IgD-negative memory B cell (primary cell): ENCODE results near the gene TMEM144. TPM values are rescaled to one million over a fixed set of nuclear protein-coding genes. Genes with fewer than 3 reads are reported as not detected.
"Not testable (repeated sequence)": the region's sequence is repeated elsewhere in the genome, so short reads cannot be mapped to it uniquely, and the experiment has no call there.

Experiments used
- H3K27ac Mint-ChIP-seq, 3 donors: one replicate each; pipeline ENCODE4 v1.8.0; 2020 to 2022; ENCODE audit warnings: mild to moderate bottlenecking in 3 of 3, mixed read lengths in 3 of 3, moderate library complexity in 1 of 3
- H3K27me3 Mint-ChIP-seq: one replicate; pipeline ENCODE4 v1.8.0; 2021; ENCODE audit warnings: mixed read lengths
- H3K36me3 Mint-ChIP-seq: one replicate; pipeline ENCODE4 v1.8.0; 2020; ENCODE audit warnings: mild to moderate bottlenecking, mixed read lengths
- H3K4me1 Mint-ChIP-seq, 3 donors: one replicate each; pipeline ENCODE4 v1.8.0; 2020 to 2022; ENCODE audit warnings: mixed read lengths in 3 of 3, mild to moderate bottlenecking in 1 of 3
- H3K4me3 Mint-ChIP-seq, 4 donors: one replicate each; pipeline ENCODE4 v1.8.0; 2020 to 2022; ENCODE audit warnings: mild to moderate bottlenecking in 4 of 4, mixed read lengths in 4 of 4, moderate library complexity in 3 of 4
- H3K9me3 Mint-ChIP-seq, 3 donors: one replicate each; pipeline ENCODE4 v1.8.0; 2020 to 2021; ENCODE audit warnings: mixed read lengths in 3 of 3, mild to moderate bottlenecking in 1 of 3
- polyA plus RNA-seq: library from polyadenylated mRNA; unstranded; fragments of 300-500 nt; fragmentation: Illumina TruSeq; gene quantifications from one replicate; pipeline ENCODE4 v1.2.3, GENCODE V29; 2021

The TMEM144 gene
- polyA plus RNA-seq, 1 donor from 2014 or later = not detected

DNA sequence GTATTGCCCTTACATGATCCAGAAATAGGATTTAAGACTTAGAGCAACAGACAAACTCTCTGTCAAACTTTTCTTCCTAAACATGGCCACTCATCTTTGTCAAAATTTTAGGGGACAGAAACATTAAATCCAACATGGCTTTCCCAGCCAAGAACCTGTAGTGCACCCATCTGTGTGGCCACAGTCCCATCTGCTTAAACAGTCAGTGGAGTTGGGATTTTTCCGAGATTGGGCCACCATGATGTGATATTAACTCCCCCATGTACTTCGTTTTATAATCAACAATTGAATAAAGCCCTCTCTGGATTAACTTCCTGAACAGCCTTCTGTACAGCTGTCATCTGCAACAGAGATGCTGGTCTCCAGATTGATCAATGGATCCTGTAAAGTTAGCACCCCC is 28.9 kb downstream of the TMEM144 start:
- H3K4me3 Mint-ChIP-seq = no peak overlapping the region
- no peaks in the 10 kb centered on the region for H3K4me1 Mint-ChIP-seq
- no peaks in the 10 kb centered on the region for H3K9me3 Mint-ChIP-seq
- H3K27ac Mint-ChIP-seq = no peak overlapping the region
- H3K36me3 Mint-ChIP-seq = no peaks in the 10 kb centered on the region
- no peaks in the 10 kb centered on the region for H3K27me3 Mint-ChIP-seq

DNA sequence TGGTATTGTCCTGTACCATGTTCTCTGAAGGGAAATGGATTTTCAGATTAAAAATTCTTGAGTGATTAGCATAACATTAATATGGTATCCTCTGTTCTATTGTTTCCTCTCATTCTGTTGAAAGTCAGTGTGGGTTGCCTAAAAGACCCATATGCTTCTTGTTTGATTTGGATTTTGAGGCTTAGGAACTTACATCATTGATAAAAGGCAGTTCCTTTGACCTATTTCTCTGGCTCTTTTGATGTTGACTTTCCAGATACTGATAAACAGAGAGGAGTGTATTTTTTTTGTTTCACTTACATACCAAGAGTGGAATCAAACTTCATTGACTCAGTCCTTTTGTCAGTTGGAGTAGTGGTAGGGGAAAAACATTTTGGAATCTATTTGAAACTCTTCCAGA is 32.8 kb downstream of the TMEM144 start:
- H3K4me3 Mint-ChIP-seq = no peak overlapping the region
- H3K4me1 Mint-ChIP-seq = no peaks in the 10 kb centered on the region
- no peaks in the 10 kb centered on the region for H3K36me3 Mint-ChIP-seq
- no peak overlapping the region for H3K27ac Mint-ChIP-seq
- H3K27me3 Mint-ChIP-seq = peaks cover 2% of the 10 kb centered on the region
- H3K9me3 Mint-ChIP-seq = no peaks in the 10 kb centered on the region

DNA sequence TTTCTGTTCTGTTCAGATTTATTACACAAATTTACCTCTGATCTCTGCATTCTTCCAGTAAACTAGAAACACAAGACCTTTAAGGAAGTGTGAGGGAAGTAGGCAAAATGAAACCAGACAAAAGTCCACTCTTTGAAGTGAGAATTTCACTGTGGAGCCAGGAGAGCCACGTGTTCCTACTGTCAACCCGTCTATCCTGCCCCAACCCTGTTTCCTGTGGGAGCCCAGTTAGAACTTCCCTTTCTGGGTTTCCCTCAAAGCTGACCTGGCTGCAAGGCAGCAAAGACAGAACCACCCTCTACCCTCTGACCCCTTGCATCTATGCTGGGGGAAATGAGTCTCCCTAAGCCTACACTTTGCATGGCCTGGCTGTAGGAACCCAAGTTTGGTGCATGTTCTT is 40.0 kb downstream of the TMEM144 start:
- H3K9me3 Mint-ChIP-seq = no peaks in the 10 kb centered on the region
- no peaks in the 10 kb centered on the region for H3K36me3 Mint-ChIP-seq

DNA sequence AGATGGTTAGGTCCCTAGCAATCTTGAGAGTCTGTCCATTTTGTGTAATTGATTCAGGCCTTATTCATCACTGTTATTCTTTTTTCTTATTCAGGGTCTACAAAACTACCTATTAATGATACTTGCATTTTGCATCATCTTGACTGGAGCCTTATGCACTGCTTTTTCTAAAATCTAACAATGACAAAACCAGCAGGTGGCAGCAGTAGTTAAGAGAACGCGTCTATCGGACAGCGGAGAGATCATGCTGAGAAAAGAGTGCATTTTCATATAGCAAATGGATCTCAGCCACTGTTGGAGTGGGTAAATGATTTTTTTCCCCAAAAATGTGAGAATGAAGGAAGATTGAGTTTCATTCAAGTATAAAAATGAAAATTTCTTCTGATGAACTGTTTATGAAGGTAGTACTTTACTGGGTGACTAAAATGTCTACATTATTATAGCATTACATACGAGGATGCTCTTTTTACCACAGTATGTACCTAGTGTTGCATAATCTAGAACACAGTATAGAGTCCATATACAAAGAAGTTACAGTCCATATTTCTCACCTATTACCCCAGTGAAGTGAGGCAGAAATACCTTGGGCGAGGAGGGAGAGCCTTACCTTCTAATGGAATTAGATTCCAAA is 43.2 kb downstream of the TMEM144 start:
- no peak overlapping the region for H3K27ac Mint-ChIP-seq
- H3K4me1 Mint-ChIP-seq = peaks cover 0 to 5% (median 0%) of the 10 kb centered on the region in 3 donors
- no peak overlapping the region for H3K4me3 Mint-ChIP-seq
- no peaks in the 10 kb centered on the region for H3K36me3 Mint-ChIP-seq
- H3K9me3 Mint-ChIP-seq = no peaks in the 10 kb centered on the region
- H3K27me3 Mint-ChIP-seq = peaks cover 5% of the 10 kb centered on the region

More for the DNA sequence above, 40.0 kb downstream of the TMEM144 start:
- Mint-ChIP-seq H3K27me3 (peaks cover 5% of the 10 kb centered on the region), H3K27ac (no peak overlapping the region), H3K4me1 (peaks cover 0 to 5% (median 0%) of the 10 kb centered on the region in 3 donors), H3K4me3 (no peak overlapping the region)

DNA sequence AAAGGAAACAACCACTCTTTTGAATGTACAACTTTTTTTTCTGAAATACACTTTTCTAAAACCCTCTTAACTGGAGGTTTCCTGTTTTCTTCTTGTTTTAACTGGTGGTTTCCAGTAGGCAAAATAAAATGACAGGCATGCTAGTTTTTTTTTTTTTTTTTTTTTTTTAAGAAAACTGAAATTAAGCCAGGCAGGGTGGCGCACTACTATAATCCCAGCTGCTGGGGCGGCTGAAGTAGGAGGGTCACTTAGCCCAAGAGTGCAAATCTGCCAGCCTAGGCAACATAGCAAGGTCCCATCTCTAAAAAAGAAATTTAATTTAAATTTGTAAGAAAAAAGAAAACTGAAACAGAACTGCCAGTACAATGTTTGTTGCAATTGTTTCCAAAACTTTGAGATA is 44.0 kb downstream of the TMEM144 start:
- Mint-ChIP-seq H3K36me3 (no peaks in the 10 kb centered on the region), H3K27me3 (peaks cover 6% of the 10 kb centered on the region), H3K9me3 (no peaks in the 10 kb centered on the region), H3K4me1 (peaks cover 0 to 5% (median 0%) of the 10 kb centered on the region in 3 donors), H3K4me3 (no peak overlapping the region), H3K27ac (no peak overlapping the region)

DNA sequence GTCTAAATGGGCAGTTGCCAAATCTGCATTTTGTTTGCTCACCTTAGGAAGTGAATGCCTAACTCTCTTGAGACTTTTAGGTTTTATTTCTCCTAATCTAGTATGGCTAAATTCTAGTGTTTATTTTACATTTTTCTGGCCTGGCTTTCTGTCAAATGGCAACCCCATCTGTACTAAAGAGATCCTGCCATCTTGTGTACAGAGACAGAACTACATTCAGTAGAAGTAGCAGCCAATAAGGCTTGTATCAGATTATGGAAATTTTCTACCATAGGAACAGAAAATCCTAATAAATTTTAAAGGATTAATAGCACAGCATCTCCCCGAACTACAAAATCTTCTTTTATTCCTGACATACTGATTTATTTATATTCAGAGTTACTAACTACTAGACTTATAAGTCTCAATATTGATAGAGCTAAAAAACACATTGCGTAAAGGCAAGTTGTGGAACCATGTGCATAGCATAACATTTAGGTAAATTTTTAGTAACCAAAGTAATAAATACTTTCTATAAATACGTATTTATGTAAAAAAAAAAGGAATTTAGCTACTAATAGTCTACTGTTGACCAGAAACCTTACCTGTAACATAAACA is 45.5 kb downstream of the TMEM144 start:
- Mint-ChIP-seq H3K9me3 (no peaks in the 10 kb centered on the region), H3K4me3 (no peak overlapping the region), H3K4me1 (peaks cover 0 to 5% (median 0%) of the 10 kb centered on the region in 3 donors), H3K36me3 (no peaks in the 10 kb centered on the region), H3K27ac (no peak overlapping the region), H3K27me3 (peaks cover 6% of the 10 kb centered on the region)

DNA sequence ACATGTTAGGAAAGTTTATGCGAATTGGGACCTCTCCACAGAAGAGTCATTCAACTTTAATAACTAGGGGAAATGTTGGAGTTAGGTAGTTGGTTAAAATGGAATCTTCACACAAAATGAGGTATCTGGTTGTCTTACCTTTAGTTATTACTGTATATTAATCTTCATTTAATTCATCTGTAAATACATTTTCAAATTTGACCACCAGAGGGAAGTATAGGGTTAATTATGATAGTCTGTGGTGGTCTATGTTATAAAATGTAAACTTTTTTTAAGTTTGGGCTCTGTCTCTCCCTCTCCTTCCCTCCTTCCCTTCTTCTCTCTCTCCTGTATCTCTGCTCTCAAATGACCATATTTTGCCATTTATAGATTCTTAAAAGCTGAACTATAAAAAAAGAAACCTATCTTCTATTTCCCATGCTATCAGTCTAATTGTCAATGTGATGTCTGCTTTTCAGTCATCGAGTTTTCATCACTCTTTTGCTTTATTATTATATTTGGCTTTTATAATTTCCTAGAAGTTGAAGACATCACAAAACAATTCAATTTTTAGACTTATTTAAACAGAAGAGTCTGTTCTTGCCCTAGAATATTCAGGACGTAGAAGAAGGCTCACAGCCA is 49.8 kb downstream of the TMEM144 start:
- Mint-ChIP-seq H3K9me3 (no peaks in the 10 kb centered on the region), H3K4me1 (no peaks in the 10 kb centered on the region), H3K27ac (no peak overlapping the region), H3K4me3 (no peak overlapping the region), H3K36me3 (no peaks in the 10 kb centered on the region), H3K27me3 (peaks cover 1% of the 10 kb centered on the region)

DNA sequence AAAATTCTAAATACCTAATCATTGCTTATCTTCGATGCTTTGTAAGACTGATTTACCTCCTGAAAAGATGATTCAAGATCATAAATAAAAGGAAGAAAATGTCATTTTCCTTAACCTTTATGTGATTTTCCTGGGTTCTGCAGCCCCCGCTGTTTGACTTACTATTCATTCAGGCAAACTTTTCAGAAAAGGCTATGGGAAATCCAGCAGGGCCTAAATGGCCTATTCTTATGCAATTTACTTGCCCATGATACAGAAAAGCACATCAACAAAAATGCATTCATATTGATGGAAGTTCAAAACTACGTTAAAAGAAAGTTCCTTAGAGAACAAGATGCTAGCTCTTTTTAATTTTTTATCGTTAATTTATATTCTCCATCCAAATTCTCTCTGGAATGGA is 51.2 kb downstream of the TMEM144 start:
- H3K36me3 Mint-ChIP-seq = no peaks in the 10 kb centered on the region

DNA sequence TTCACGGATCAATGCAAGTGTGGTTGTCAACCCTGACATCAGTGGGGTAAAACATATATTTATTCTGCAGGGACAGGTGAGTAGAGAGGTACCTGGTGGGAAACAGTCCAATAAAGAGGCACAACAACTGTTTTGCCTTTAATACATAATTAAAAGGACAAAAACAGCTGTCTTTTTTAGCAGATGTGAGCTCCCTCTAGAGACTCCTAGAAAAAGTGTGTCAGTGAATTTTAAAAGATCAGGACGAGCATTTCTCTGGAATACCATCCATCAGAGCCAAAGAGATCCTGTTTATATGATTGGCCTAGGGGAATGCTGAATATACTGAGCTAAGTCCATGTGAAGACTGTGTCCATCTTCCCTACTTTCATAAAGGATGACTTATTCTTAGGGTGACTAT is 58.3 kb downstream of the TMEM144 start:
- H3K4me3 Mint-ChIP-seq = no peak overlapping the region

More for the DNA sequence above, 51.2 kb downstream of the TMEM144 start:
- H3K9me3 Mint-ChIP-seq = no peaks in the 10 kb centered on the region
- peaks cover 1% of the 10 kb centered on the region for H3K27me3 Mint-ChIP-seq
- no peak overlapping the region for H3K4me3 Mint-ChIP-seq
- H3K27ac Mint-ChIP-seq = no peak overlapping the region
- no peaks in the 10 kb centered on the region for H3K4me1 Mint-ChIP-seq

DNA sequence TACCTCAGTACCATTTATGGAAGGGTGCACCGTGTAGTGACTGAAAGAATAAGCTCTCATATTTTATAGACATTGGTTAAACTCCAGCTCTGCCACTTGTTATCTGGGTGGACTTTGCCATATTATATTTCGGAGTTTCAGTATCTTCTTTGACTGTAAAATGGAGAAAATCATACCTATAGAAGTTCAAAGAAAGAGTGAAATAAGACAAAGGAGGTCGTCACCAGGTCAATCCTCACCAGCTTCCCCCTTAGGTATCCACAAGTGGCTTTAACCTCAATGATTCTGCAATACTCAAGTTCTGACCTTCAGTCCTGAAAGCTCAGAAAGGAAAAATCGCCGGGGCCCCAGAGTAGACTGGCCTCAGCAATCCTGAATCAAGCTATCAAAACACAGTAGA is 64.3 kb downstream of the TMEM144 start:
- H3K4me1 Mint-ChIP-seq = no peaks in the 10 kb centered on the region
- no peak overlapping the region for H3K27ac Mint-ChIP-seq
- H3K36me3 Mint-ChIP-seq = no peaks in the 10 kb centered on the region
- no peak overlapping the region for H3K4me3 Mint-ChIP-seq
- peaks cover 2% of the 10 kb centered on the region for H3K27me3 Mint-ChIP-seq
- no peaks in the 10 kb centered on the region for H3K9me3 Mint-ChIP-seq

More for the DNA sequence above, 58.3 kb downstream of the TMEM144 start:
- H3K36me3 Mint-ChIP-seq = no peaks in the 10 kb centered on the region
- H3K9me3 Mint-ChIP-seq = no peaks in the 10 kb centered on the region
- no peak overlapping the region for H3K27ac Mint-ChIP-seq
- no peaks in the 10 kb centered on the region for H3K27me3 Mint-ChIP-seq
- no peaks in the 10 kb centered on the region for H3K4me1 Mint-ChIP-seq

DNA sequence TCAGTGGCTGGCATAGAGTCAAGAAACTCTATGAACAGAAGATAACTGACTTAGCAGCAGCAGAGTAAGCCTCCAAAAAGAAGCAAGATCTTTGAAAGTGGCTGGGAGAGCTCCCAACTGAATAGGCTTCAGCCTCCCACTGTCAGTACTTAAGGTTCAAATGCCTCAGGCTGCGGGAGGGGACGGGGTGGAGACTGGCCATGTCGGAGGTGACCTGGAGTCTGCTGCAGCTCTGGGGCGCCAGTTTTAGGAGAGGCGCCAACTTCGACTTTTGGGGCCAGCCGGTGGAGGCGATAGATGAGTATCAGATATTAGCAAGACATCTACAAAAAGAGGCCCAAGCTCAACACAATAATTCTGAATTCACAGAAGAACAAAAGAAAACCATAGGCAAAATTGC is 67.3 kb downstream of the TMEM144 start:
- Mint-ChIP-seq H3K4me3 (no peak overlapping the region), H3K27ac (no peak overlapping the region), H3K9me3 (no peaks in the 10 kb centered on the region), H3K36me3 (no peaks in the 10 kb centered on the region), H3K4me1 (no peaks in the 10 kb centered on the region), H3K27me3 (peaks cover 2% of the 10 kb centered on the region)

DNA sequence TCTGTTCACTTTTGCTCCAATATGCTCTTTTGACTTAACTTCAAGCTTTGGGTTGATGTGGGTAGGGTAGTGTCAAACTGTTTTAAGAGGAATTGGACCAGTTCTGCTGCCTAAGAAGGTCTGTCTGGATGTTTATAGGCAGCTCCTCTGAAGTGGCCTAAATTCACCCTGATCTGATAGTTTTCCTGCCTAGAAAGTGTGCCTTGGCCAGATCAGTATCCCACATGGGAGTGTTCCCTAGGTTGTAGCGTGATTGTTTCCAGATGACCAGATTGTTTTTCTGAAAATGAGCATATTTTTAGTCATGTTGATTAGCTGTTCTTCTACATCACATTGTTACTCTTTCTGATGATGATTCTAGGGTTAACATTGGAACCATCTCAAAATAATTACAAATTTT is 68.8 kb downstream of the TMEM144 start:
- H3K27me3 Mint-ChIP-seq, H3K4me1 Mint-ChIP-seq, H3K4me3 Mint-ChIP-seq, H3K27ac Mint-ChIP-seq, H3K36me3 Mint-ChIP-seq, H3K9me3 Mint-ChIP-seq: not testable (repeated sequence)

DNA sequence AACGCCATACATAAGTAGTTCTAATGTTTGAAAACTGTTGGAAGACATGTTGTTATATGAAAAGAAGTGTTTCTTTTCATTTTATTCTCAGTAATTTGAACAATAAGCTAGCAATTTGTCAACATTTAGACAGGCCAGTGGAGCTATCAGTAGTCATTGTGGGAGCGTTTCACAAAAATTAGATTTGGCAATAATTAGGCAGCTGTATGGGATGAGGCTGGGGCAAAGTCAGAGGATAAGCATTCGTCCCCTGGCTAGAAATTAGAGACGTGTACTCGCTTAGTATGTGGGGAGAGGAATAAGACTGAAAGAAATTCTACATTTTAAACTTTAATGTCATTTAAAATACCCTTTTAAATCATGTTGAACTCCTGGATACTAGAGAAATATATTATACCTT is 70.6 kb downstream of the TMEM144 start:
- no peaks in the 10 kb centered on the region for H3K4me1 Mint-ChIP-seq
- H3K36me3 Mint-ChIP-seq = no peaks in the 10 kb centered on the region
- H3K27me3 Mint-ChIP-seq = peaks cover 2% of the 10 kb centered on the region
- no peak overlapping the region for H3K4me3 Mint-ChIP-seq
- H3K27ac Mint-ChIP-seq = no peak overlapping the region
- no peaks in the 10 kb centered on the region for H3K9me3 Mint-ChIP-seq

DNA sequence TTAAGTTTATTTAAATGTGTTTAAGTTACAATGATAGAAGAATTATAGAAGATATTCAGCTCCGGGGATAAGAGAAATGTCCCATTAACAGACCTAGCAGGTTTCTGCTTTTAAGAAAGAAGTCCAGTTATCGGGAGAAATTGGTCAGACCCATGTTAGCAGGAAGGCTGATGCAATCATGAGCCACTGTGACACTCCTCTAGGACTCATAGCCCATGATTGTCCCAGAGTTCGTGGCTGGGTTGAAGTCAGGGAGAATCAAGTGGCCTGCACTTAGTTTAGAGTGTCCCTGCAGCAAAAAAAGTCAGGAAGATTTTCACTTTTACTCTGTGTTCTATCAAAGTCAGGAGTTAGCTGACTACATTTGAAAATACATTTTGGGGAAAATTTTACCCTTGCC is 72.0 kb downstream of the TMEM144 start:
- H3K36me3 Mint-ChIP-seq = no peaks in the 10 kb centered on the region
- H3K27me3 Mint-ChIP-seq = no peaks in the 10 kb centered on the region
- H3K9me3 Mint-ChIP-seq = no peaks in the 10 kb centered on the region
- no peak overlapping the region for H3K4me3 Mint-ChIP-seq
- no peaks in the 10 kb centered on the region for H3K4me1 Mint-ChIP-seq
- no peak overlapping the region for H3K27ac Mint-ChIP-seq

DNA sequence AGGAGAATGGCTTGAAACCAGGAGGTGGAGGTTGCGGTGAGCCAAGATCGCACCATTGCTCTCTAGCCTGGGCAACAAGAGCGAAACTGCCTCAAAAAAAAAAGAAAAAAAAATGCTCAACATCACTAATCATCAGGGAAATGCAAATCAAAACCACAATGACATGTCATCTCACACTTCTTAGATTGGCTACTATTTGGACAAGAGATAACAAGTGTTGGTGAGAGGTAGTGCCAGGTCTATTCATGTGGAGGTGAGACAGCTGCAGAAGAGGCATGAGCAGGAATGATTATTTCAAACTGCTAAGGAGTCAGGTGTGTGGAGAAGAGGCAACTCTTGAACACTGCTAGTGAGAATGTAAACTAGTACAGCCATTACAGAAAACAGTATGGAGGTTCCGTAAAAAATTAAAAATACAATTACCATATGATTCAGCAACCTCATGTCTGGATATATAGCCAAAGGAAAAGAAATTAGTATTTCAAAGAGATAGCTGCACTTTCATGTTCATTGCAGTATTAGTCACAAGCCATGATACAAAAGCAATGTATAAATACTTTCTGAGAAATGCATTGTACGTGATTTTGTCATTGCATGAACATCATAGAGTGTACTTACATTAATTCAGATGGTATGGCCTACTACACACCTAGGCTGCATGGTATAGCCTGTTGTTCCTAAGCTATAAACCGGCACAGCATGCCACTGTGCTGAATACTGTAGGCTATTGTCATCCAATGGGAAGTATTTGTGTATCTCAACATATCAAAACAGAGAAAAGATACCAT is 75.3 kb downstream of the TMEM144 start:
- Mint-ChIP-seq H3K9me3 (peaks cover 0 to 2% (median 0%) of the 10 kb centered on the region in 3 donors), H3K4me3 (no peak overlapping the region), H3K4me1 (no peaks in the 10 kb centered on the region)

More for the DNA sequence above, 75.3 kb downstream of the TMEM144 start:
- Mint-ChIP-seq H3K27ac (no peak overlapping the region), H3K27me3 (no peaks in the 10 kb centered on the region), H3K36me3 (no peaks in the 10 kb centered on the region)
